Spleen (tissue), 11 donors: ENCODE results near the gene THSD4. TPM values are rescaled to one million over a fixed set of nuclear protein-coding genes. Genes with fewer than 3 reads are reported as not detected.

ENCODE experiments used
- DNase-seq: peaks from one replicate; pipeline ENCODE4 v3.0.0-alpha.2; 2020
- H3K27ac ChIP-seq, 8 donors: fragments of 200-600 bp; sonication (generic) in 7 of 8; 1 replicate in 4 of 8; 2 replicates in 4 of 8; pipeline versions ENCODE4 v1.5.0 to v1.8.0; 2016 to 2021; ENCODE audit warnings: inconsistent platforms in 4 of 8, mild to moderate bottlenecking in 4 of 8, moderate library complexity in 1 of 8
- H3K27me3 ChIP-seq, 7 donors: fragments of 200-600 bp; sonication (generic) in 6 of 7; replicated peaks in 1 of 7; 1 replicate in 4 of 7; 2 replicates in 3 of 7; pipeline versions ENCODE4 v1.5.0 to v1.8.0; 2016 to 2021; ENCODE audit warnings: inconsistent platforms in 3 of 7, mild to moderate bottlenecking in 1 of 7
- H3K36me3 ChIP-seq, 6 donors: fragments of 200-600 bp; sonication (generic) in 5 of 6; 1 replicate in 4 of 6; 2 replicates in 2 of 6; pipeline versions ENCODE4 v1.5.0 to v1.8.0; 2016 to 2021; ENCODE audit warnings: inconsistent platforms in 2 of 6
- H3K4me1 ChIP-seq, 6 donors: fragments of 200-600 bp; sonication (generic) in 5 of 6; 1 replicate in 3 of 6; 2 replicates in 3 of 6; pipeline versions ENCODE4 v1.5.0 to v1.8.0; 2016 to 2021; ENCODE audit warnings: inconsistent platforms in 3 of 6
- H3K4me3 ChIP-seq, 8 donors: fragments of 200-600 bp; sonication (generic) in 7 of 8; 1 replicate in 4 of 8; 2 replicates in 4 of 8; pipeline versions ENCODE4 v1.5.0 to v1.8.0; 2016 to 2021; ENCODE audit warnings: inconsistent platforms in 4 of 8, mild to moderate bottlenecking in 4 of 8, moderate library complexity in 2 of 8
- H3K9me3 ChIP-seq, 8 donors: fragments of 200-600 bp; sonication (generic) in 7 of 8; 1 replicate in 4 of 8; 2 replicates in 4 of 8; pipeline versions ENCODE4 v1.5.0 to v1.8.0; 2016 to 2021; ENCODE audit warnings: inconsistent platforms in 4 of 8
- CTCF ChIP-seq, 11 experiments: fragments of 200-600 bp in 7 of 11; fragments of 450-650 bp in 4 of 11; sonication (generic) in 4 of 11; IDR thresholded peaks in 8 of 11; conservative IDR thresholded peaks in 3 of 11; 1 replicate in 7 of 11; 2 replicates in 4 of 11; pipeline versions ENCODE4 v1.4.0 to v1.8.0; 2016 to 2021; ENCODE audit warnings: antibody characterized with exemption in 11 of 11, inconsistent platforms in 4 of 11, mild to moderate bottlenecking in 1 of 11
- POLR2A ChIP-seq, 3 donors: fragments of 450-650 bp; IDR thresholded peaks; one replicate each; pipeline ENCODE4 v1.5.1; 2017; ENCODE audit warnings: antibody characterized with exemption in 3 of 3, mild to moderate bottlenecking in 1 of 3
- POLR2AphosphoS5 ChIP-seq, 3 donors: sonication (generic); formaldehyde crosslinking; IDR thresholded peaks; one replicate each; pipeline ENCODE4 v1.5.1; 2017; ENCODE audit warnings: antibody characterized with exemption in 3 of 3
- WGBS, 5 donors: extraction: QIAGEN DNeasy Blood & Tissue Kit in 3 of 5; methylation state at CpG; one replicate each; pipeline versions ENCODE4 v1.1.5 to v1.1.7; 2013 to 2018; 5-methylcytosine and 5-hydroxymethylcytosine counted together
- intact Hi-C: fragments of 100-400 bp; cut with DNase I; formaldehyde crosslinking; loops from one replicate; pipeline ENCODE4 v1.15.0; 2023; ENCODE audit warnings: low total_unique reads
- polyA plus RNA-seq, 3 donors: library from polyadenylated mRNA; stranded (reverse); fragments of 200-250 nt; gene quantifications; one replicate each; pipeline ENCODE4 v1.2.1, GENCODE V29; 2013
- total RNA-seq, 7 donors: library from RNA; depleted of rRNA in 3 of 7; stranded (reverse); fragments of >200 nt in 3 of 7; fragmentation: NEBNext Ultra II Directional in 4 of 7; extraction: Animal tissue kit (Norgen Biotek cat#: 25700) in 4 of 7; gene quantifications; one replicate each; pipeline versions ENCODE4 v1.1.0 to v1.2.1, GENCODE V29; 2016 to 2021
- donor health status: healthy with polysubstance abuse.
- donor health status: DM: no; HTN: no; CAD: no; lungs with moderate emphysema.
- donor health status: DM: no; HTN: no; CAD: no.
- donor health status: Bipolar disorder and iron deficiency.
- donor health status: healthy.
- donor health status: DM: no; HTN: no; CAD: no.
- donor health status: DM: yes; HTN: yes; CAD: no.

The THSD4 gene
- total and polyA plus RNA-seq, 10 donors, result 0.29 to 11.3 (median 3.4) TPM

- H3K9me3 ChIP-seq, result no peaks in the 10 kb centered on the region
- H3K4me3 ChIP-seq, result no peak overlapping the region
- H3K36me3 ChIP-seq, result no peaks in the 10 kb centered on the region
- TF ChIP-seq CTCF (IDR thresholded peaks at IDR 0.05 in 8 of 11, conservative IDR thresholded peaks at IDR 0.05 in 3 of 11), result no peak
- TF ChIP-seq POLR2A (IDR thresholded peaks at IDR 0.05), result no peak
- no peak for TF ChIP-seq POLR2AphosphoS5 (IDR thresholded peaks at IDR 0.05)
- intact Hi-C loops, result no loop called here
- DNase-seq, result no peak
- H3K4me1 ChIP-seq, result no peaks in the 10 kb centered on the region
- no peak overlapping the region for H3K27ac ChIP-seq
- peaks cover 0 to 30% (median 0%) of the 10 kb centered on the region in 7 donors for H3K27me3 ChIP-seq
- WGBS, 5 donors, result 38 to 64% (median 53%) methylated on average over 4 of the region's 4 CpGs
Observed at GRCh38 chr15:71385026-71385425, 269.8 kb downstream of the THSD4 start.

- no peak for DNase-seq
- TF ChIP-seq POLR2AphosphoS5 (IDR thresholded peaks at IDR 0.05), result no peak
- TF ChIP-seq CTCF (IDR thresholded peaks at IDR 0.05 in 8 of 11, conservative IDR thresholded peaks at IDR 0.05 in 3 of 11), result no peak
- no peak for TF ChIP-seq POLR2A (IDR thresholded peaks at IDR 0.05)
- WGBS, 5 donors, result 46 to 65% (median 64%) methylated on average over 4 of the region's 5 CpGs
- Histone ChIP-seq H3K27ac (no peak overlapping the region), H3K36me3 (no peaks in the 10 kb centered on the region), H3K9me3 (no peaks in the 10 kb centered on the region), H3K4me3 (no peak overlapping the region), H3K4me1 (no peaks in the 10 kb centered on the region), H3K27me3 (peaks cover 0 to 30% (median 0%) of the 10 kb centered on the region in 7 donors)
- intact Hi-C loops, result no loop called here
Observed at GRCh38 chr15:71385457-71385856, 270.2 kb downstream of the THSD4 start.

- Histone ChIP-seq H3K36me3 (no peaks in the 10 kb centered on the region), H3K27ac (no peak overlapping the region), H3K9me3 (no peaks in the 10 kb centered on the region), H3K4me3 (no peak overlapping the region), H3K27me3 (peaks cover 0 to 30% (median 0%) of the 10 kb centered on the region in 7 donors), H3K4me1 (no peaks in the 10 kb centered on the region)
- intact Hi-C loops, result no loop called here
- DNase-seq, result no peak
- TF ChIP-seq POLR2A (IDR thresholded peaks at IDR 0.05), result no peak
- TF ChIP-seq POLR2AphosphoS5 (IDR thresholded peaks at IDR 0.05), result no peak
- TF ChIP-seq CTCF (IDR thresholded peaks at IDR 0.05 in 8 of 11, conservative IDR thresholded peaks at IDR 0.05 in 3 of 11), result no peak
- WGBS, 5 donors, result 69 to 72% (median 71%) methylated on average over 2 of the region's 2 CpGs
Observed at GRCh38 chr15:71386005-71386404, 270.7 kb downstream of the THSD4 start.

GRCh38 chr15:71386448-71387236, 271.4 kb downstream of the THSD4 start:
- DNase-seq, result no peak
- no peak for TF ChIP-seq POLR2A (IDR thresholded peaks at IDR 0.05)
- no peak for TF ChIP-seq POLR2AphosphoS5 (IDR thresholded peaks at IDR 0.05)
- TF ChIP-seq CTCF (IDR thresholded peaks at IDR 0.05 in 8 of 11, conservative IDR thresholded peaks at IDR 0.05 in 3 of 11), result peak in 2 of 11 experiments; percentile 17 to 24
- Histone ChIP-seq H3K4me1 (no peaks in the 10 kb centered on the region), H3K36me3 (no peaks in the 10 kb centered on the region), H3K27ac (no peak overlapping the region), H3K4me3 (no peak overlapping the region), H3K27me3 (peaks cover 0 to 30% (median 0%) of the 10 kb centered on the region in 7 donors), H3K9me3 (no peaks in the 10 kb centered on the region)
- intact Hi-C loops, result no loop called here
- 18 to 45% (median 38%) methylated on average over 10 of the region's 10 CpGs for WGBS, 5 donors
